HG03135 (cell line): ENCODE measurements around the gene ZNF771.
"Not testable (repeated sequence)": the region's sequence is repeated elsewhere in the genome, so short reads cannot be mapped to it uniquely, and the experiment has no call there.

Experiments used
- ATAC-seq: cut with Tn5 transposase; IDR thresholded peaks from one replicate; pipeline ENCODE4 v1.9.1; 2021; ENCODE audit warnings: mild to moderate bottlenecking, moderate library complexity; ENCODE audit not compliant: unreplicated experiment

Gene ZNF771

DNA sequence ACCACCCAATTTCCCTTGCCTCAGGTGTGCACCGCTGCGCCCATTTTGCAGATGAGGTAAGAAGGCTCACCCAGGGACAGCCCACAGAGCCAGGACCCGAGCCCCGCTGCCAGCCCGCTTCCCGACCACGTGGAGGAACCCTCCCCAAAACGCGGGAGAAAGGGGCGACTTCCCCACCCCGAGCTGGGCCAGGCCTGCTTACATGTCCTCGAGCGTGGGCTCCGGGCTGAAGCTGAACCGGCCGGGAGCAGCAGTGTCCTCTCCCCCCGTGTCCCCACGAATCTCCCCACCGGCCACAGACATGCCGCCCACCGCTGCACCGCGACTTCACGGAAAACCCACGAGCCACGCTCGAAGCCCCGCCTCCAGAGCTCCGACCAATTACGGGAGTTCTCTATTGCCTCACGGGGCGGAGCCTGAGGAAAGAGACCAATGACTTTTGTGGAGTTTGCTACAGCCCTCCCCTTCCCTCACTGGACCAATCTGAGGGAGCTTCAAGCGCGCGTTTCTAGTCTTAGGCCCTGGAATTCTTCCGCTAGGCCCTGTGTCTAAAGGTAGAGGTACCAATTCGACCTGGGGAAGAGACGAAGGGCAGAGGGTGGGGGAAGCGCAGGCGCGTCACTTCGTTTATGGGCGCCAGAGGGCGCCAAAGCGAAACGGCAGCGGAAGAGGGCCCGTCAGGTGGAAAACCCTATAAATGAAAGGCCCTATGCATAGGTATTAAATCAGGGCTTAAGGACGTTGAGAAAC is 22.4 kb downstream of the ZNF771 start, which contains the start of gene DCTPP1:
TSS of gene DCTPP1 (minus strand) at position 353 of the 750 bp plus-strand sequence. CDS start at position 303, 50 bp downstream.
- peak; percentile 95 for ATAC-seq

DNA sequence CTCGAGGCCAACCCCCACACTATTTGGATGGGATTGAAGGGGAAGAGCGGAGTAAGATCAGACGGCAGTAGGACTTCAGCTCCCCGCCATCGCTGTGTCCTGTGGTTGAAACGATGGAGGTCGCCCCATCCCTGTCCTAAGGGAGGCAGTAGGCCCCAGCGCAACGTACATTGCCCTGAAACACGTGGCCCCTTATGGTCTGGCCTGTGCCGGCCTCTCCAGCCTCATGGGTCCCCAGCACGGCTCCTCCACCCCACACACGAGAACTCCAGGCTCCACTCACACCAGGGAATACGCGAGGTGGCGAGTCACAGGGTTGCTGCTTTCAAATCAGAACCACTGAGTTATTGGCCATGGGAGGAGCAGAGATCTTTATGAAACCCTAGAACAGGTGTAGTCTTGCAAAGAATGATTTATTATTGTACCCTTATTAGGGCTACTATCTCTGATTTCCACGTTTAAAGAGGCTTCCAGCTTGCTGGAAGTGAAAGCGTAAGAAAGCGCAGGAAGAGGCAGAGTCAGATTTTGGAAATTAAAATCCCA is 23.1 kb downstream of the ZNF771 start:
- ATAC-seq, result peak; percentile 7

DNA sequence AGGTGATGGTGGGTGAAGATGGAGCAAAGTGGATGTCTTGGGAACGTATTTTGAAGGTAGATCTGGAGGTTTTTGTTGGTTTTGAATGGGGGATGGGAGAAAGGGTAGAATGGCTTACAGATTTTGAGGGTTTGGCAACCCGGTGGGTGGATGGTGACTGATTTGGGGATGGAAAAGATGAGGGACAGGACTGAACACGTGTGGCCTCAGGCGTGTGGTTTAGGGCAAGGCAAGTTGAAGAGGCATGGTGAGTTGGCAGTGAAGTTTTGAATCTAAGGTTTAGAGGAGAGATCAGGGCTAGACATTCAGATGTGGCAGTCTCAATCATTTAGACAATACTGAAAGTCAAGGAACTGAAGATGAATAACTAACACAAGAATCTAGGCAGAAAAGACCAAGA is 27.4 kb downstream of the ZNF771 start:
- ATAC-seq, result no peak

DNA sequence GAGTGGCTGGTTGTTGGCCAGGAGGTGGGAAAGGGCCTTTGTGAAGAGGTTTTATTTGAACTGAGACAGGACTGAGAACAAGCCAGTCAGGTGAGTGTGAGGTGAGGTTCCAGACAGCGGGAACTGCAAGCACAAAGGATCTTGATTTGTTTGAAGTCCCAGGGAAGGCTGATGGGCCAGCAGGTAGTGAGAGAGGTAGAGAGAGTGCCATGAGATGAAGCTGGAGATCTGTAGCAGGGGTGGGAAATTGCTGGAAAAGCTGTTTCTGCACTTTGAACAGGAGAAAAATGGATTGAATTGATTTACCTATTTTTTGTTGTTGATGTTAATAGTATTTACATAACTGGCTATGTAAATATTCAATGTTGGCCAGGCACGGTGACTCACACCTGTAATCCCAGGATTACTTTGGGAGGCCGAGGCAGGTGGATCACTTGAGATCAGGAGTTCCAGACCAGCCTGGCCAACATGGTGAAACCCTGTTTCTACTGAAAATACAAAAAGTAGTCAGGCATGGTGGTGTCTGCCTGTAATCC is 30.2 kb downstream of the ZNF771 start:
- no peak for ATAC-seq

DNA sequence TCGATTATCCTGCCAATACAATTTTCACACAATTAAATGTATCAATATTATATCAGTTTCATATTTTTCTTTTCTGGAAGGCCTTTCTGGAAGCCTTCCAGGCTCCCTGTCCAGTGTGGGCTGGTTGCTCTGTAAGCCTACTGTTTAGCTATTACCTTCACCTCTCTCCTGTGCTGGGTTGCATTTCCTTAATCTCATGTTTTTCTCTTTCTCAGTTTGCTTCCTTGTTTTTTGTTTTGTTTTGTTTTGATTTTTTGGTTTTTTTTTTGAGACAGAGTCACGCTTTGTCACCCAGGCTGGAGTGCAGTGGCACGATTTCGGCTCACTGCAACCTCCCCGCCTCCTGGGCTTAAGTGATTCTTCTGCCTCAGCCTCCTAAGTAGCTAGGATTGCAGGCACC is 31.4 kb downstream of the ZNF771 start:
- no peak for ATAC-seq

DNA sequence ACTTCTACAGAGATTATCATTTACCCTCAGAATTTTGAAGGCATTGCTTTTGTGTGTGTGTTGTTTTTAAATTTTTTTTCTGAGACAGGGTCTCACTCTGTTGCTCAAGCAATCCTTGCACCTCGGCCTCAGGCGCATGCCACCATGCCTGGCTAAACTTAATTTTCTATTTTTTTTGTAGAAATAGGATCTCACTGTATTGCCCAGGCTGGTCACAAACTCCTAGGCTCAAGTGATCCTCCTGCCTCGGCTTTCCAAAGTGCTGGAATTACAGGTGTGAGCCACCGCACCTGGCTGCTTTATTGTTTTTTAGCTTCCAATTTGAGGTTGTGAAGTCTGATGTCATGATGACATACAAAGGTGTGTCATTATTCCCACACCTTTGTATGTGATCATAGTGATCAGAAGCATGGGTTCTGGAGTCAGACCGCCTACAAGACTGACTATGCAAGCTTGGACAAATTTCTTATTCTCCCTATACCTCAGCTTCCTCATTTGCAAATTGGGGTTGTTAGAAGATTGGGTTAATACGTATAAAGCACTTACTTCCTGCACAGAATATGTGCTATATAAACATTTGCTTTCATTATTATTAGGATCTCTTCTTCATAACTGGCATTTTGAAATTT is 32.4 kb downstream of the ZNF771 start:
- no peak for ATAC-seq

DNA sequence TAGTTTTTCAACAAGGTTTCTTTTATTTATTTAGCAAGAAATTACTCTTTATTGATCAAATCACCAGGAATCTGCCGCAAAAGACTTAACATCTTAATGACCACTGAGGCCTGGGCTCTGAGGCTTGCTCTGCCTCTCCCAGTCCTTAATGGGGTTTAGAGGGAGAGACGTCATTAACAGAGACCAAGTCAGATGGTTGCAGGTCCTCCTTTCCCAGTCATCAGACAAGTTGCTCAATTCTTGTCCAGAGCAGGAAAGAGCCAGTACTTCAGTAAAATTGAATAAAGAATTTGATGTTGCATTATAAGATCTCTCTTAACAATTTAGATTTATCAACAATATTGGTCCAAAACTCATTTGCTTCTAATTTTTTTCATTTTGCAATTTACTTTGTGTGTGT is 36.2 kb downstream of the ZNF771 start:
- ATAC-seq, result no peak

DNA sequence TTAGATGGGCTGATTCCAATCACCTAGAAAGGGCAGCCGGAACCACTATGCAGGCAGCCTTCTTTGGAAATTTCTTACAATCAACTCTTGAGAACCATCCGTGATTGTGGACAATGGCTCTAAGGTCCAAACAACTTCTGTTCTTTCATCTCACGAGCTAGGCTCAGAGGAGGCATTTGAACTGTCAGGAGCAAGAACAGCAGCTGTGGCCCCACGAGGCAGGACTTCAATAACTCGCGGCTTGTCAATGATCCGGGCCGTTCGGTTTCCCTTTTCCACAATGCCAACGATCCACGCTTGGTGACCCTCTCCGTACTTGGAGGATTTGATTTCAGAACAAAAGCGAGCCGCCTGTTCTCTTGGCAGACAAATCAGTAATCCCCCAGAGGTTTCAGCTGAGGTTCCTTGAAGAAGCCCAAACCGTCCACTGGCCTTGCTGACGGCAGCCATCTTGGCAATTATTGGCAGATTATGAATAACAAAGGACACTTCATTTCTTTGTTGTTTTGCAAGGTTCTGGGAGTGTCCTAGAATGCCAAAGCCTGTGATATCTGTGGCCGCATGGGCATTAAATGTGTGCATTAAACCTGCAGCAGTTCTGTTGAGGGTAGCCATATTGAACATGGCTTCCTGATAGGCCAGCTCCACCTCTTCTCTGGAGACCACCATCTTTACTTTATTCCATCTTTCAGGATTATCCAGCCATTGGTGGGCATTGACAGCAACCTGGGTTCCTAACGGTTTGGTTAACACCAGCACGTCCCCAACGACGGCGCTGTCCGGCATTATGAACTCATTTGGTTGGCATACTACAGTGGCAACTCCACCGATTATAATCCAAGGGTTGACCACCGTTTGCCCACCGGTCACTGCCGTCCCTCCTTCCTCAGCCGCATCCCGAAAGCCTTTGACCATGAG is 37.1 kb downstream of the ZNF771 start:
- no peak for ATAC-seq

DNA sequence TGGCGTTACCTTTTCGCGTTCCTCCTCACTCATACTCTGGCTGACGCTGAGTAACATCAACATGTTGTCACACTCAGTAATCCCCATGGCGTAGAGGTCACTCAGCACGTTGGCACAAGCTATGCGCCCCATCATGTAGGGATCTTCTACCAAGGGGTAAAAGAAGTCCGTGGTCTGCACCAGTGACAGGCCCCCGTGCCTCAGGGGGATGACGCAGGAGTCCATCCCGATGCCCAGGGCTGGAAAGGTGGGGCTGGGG is 37.7 kb downstream of the ZNF771 start:
- peak; percentile 8 for ATAC-seq

DNA sequence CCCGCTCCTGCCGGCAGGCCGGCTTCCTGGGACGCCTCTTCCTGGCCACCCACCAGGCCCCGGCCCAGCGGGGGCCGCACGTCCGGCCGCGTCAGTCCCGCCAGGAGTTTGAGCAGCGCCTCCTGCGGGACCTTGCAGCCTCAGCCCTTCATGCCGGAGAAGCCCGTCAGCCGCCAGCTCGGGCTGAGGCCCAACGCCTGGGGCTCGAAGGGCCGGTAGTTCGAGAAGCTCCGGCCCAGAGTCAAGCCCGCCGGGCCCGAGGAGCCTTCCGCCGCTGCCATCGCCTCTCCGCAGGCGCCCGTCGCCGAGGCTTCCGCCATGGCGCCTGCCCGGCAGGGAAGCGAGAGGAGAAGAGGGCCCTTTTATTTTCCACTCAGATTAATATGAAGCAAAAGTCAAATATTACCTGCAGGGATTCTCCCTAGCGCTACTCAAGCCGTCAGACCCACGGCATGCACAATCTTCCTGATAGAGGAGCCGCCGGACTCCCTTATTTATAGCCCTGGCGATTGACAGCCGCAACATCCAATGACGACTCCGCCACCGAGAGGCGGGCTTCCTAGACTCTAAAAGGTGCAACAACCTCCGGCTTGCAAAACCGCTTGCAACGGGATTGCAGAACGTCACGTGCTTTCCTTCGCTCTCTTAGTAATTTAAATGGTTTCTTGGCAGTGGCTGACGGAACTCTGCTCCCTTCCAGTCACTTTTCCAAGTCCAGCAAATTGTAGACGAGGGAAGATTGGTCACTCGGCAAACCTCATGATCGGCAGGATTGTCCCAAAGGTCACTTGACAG is 38.2 kb downstream of the ZNF771 start, which contains the start of gene SEPHS2:
TSS of gene SEPHS2 (minus strand) at position 467 of the 795 bp plus-strand sequence. CDS start at position 320, 147 bp downstream.
- peak; percentile 82 for ATAC-seq

DNA sequence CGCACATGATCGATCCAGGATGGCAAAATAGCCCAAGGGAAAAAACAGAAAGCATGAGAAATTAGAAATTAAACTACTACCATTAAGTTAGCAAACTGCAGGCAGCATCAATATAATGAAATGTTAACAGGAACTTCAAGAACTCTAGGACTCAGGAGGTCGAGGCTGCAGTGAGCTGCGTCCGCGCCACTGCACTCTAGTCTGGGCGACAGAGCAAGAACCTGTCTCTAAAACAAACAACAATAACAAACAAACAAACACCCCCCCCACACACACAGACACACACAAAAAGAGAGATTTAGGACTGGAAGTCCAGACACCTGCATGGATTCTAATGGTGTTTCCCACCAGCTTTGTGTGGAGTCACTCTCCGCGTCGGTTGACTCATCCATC is 38.8 kb downstream of the ZNF771 start:
- ATAC-seq, result no peak

DNA sequence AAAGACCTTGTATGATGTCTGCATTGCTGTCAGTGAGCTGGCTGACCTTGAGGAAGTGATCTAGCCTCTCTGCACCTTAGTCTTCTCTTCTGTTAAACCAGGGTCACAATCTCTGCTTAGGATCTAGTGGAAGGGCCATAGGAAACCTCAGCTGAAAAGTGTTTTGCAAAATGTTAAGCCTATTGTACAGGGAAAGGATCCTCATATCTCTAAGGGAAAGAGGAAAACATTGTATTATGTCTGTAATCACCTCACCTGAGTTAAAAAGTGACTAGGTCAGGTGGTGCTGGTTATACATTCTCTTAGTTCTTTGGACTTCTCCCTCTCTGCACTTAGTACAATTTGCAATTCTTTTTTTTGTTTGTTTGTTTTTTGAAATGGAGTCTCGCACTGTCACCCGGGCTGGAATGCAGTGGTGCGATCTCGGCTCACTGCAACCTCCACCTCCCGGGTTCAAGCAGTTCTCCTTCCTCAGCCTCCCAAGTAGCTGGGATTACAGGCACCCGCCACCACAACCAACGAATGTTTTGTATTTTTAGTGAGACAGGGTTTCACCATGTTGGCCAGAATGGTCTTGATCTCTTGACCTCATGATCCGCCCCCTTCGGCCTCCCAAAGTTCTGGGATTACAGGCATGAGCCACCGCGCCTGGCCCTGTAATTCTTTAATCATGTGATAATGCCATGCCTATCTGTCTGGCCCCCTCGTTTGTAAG is 40.3 kb downstream of the ZNF771 start:
- no peak for ATAC-seq

DNA sequence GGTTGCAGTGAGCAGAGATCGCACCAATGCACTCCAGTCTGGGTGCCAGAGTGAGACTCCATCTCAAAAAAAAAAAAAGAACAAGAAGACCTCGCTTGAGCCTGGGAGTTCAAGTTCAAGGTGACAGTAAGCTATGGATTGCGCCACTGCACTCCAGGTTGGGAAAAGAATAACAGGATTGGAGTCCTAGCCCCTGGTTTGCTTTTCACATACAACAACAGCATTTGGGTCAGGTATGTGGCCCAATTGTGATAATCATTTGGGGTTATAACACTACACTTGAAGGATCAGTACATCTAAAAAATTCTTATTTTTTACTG is 41.7 kb downstream of the ZNF771 start:
- ATAC-seq, result no peak

DNA sequence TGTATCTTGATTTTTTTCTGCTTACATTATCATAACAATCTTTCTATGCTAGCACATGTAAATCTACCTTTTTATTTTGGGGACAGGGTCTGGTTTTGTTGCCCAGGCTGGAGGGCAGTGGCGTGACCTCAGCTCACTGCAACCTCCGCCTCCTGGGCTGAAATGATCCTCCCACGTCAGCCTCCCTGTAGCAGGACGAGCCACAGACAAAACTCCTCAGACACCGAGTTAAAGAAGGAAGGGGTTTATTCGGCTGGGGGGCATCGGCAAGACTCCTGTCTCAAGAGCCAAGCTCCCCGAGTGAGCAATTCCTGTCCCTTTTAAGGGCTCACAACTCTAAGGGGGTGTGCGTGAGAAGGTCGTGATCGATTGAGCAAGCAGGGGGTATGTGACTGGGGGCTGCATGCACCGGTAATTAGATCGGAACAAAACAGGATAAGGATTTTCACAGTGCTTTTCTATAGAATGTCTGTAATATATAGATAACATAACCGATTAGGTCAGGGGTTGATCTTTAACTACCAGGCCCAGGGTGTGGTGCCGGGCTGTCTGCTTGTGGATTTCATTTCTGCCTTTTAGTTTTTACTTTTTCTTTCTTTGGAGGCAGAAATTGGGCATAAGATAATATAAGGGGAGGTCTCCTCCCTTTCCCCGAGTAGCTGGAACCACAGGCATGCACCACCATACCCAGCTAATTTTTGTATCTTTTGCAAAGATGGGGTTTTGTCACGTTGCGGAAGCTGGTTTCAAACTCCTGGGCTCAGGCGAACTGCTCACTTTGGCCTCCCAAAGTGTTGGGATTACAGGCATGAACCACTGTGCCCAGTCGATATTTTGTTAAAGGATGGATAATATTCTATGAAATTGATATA is 45.5 kb downstream of the ZNF771 start:
- not testable (repeated sequence) for ATAC-seq

DNA sequence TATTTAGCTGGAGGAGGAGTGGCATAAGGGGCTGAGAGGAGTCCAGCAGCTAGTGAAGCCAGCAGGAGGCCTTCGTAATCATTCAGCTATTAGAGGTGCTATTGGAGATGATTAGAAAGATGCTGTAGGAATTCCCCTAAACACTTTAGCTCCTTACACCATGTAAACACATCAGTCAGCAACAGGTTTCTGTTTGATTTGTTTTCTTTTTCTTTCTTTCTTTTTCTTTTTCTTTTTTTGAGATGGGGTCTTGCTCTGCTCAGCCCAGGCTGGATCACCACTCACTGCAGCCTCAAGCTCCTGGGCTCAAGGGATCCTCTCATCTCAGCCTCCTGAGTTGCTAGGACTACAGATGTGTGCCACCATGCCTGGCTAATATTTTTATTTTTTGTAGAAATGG is 48.9 kb downstream of the ZNF771 start:
- ATAC-seq, result no peak

DNA sequence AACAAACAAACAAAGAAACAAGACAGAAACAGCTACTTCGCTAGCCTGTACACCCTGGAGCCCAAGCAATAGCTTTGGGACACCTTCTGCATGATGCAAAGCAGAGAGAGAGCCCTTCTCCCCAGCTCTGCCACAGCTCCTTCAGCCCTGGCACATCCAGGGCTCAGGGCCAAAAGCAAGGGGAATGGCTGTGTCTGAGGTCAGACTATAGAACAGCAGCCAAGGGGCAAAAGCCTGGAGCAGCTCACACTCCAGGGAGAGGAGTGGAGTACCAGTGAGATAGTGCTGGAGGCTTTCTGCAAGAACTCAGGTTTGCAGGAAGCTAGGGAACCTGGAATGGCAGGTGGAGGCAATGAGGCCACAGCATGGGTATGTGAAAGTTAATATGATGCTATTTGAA is 49.9 kb downstream of the ZNF771 start:
- ATAC-seq, result no peak

DNA sequence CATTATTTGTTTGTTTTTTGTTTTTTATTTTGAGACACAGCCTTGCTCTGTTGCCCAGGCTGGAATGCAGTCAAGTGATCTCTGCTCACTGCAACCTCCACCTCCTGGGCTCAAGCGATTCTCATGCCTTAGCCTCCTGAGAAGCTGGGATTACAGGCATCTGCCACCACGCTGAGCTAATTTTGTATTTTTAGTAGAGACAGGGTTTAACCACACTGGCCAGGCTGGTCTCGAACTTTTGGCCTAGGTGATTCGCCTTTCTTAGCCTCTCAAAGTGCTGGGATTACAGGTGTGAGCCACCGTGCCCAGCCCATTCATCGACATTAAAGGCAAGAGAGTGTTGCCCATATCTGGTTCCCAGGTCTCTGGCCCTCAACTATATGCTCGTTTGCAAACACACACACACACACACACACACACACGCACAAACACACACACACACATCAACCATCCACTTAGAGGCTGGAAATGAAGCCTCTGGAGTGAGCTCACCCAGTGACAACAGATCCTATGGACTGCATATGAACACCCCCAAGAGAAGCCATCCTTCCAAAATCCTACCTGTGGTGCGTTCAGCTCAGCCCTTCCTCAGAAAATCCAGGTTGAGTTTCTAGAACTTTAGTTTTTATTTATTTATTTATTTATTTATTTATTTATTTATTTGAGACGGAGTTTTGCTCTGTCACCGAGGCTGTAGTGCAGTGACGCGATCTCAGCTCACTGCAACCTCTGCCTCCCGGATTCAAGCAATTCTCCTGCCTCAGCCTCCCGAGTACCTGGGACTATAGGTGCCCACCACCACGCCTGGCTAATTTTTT is 50.5 kb downstream of the ZNF771 start:
- ATAC-seq, result no peak
